OCI-LY1 (cell line): ENCODE measurements around the gene SACM1L.

Source experiments
- CTCF ChIP-seq: fragments of 200-600 bp; sonication (generic), shearing (Covaris generic); IDR thresholded peaks from 2 replicates; pipeline ENCODE4 v1.5.1; 2017; ENCODE audit warnings: mild to moderate bottlenecking, antibody characterized with exemption, low read length, moderate library complexity, mixed read lengths
- EZH2 ChIP-seq: fragments of 200-600 bp; sonication (generic), shearing (Covaris generic); IDR thresholded peaks from 2 replicates; pipeline ENCODE4 v1.8.0; 2017; ENCODE audit warnings: borderline replicate concordance, mixed run types, mild to moderate bottlenecking, antibody characterized with exemption, low read length, moderate library complexity, mixed read lengths

GRCh38 chr3:45742461-45743089 lies 53.4 kb downstream of the SACM1L start:
- TF ChIP-seq CTCF = no peak
- TF ChIP-seq EZH2 = no peak
